AML-193 (cell line): ENCODE results near the gene DACH1.
A peak's percentile ranks its signal among the peaks of the same experiment; 100 is the strongest.

Experiments used
- DNase-seq, 2 experiments: peaks; one replicate each; lab custom pipeline; 2025; lab: John Stamatoyannopoulos, UW

The DACH1 gene

GRCh38 chr13:71774863-71775262, 92.1 kb downstream of the DACH1 start:
- DNase-seq = no peak

GRCh38 chr13:71773531-71773930, 93.5 kb downstream of the DACH1 start:
- no peak for DNase-seq

- no peak for DNase-seq
Measured at GRCh38 chr13:71772361-71772760, 94.6 kb downstream of the DACH1 start.

- no peak for DNase-seq
Measured at GRCh38 chr13:71771144-71771543, 95.9 kb downstream of the DACH1 start.

GRCh38 chr13:71770710-71771109, 96.3 kb downstream of the DACH1 start:
- DNase-seq = no peak

- DNase-seq = no peak
Measured at GRCh38 chr13:71768881-71769280, 98.1 kb downstream of the DACH1 start.

- DNase-seq = no peak
Measured at GRCh38 chr13:71759651-71760511, 107.1 kb downstream of the DACH1 start.

- DNase-seq = no peak
Measured at GRCh38 chr13:71758828-71759227, 108.2 kb downstream of the DACH1 start.

GRCh38 chr13:71754407-71754974, 112.5 kb downstream of the DACH1 start:
- no peak for DNase-seq

- no peak for DNase-seq
Measured at GRCh38 chr13:71752775-71753513, 114.1 kb downstream of the DACH1 start.

GRCh38 chr13:71751073-71751472, 115.9 kb downstream of the DACH1 start:
- DNase-seq = no peak

GRCh38 chr13:71730267-71730666, 136.7 kb downstream of the DACH1 start:
- DNase-seq = no peak

- no peak for DNase-seq
Measured at GRCh38 chr13:71729441-71729840, 137.6 kb downstream of the DACH1 start.

GRCh38 chr13:71727662-71728061, 139.3 kb downstream of the DACH1 start:
- DNase-seq = no peak

- no peak for DNase-seq
Measured at GRCh38 chr13:71727042-71727441, 140.0 kb downstream of the DACH1 start.

GRCh38 chr13:71722206-71722605, 144.8 kb downstream of the DACH1 start:
- DNase-seq = no peak

GRCh38 chr13:71721104-71721503, 145.9 kb downstream of the DACH1 start:
- no peak for DNase-seq

- DNase-seq = no peak
Measured at GRCh38 chr13:71718931-71719330, 148.1 kb downstream of the DACH1 start.

GRCh38 chr13:71714802-71715375, 152.1 kb downstream of the DACH1 start:
- no peak for DNase-seq

GRCh38 chr13:71712988-71713653, 153.9 kb downstream of the DACH1 start:
- peak in 1 of 2 experiments; percentile 18 for DNase-seq

GRCh38 chr13:71704656-71705055, 162.3 kb downstream of the DACH1 start:
- peak; percentile 67 to 70 for DNase-seq

GRCh38 chr13:71703138-71703537, 163.9 kb downstream of the DACH1 start:
- no peak for DNase-seq
